HL-60 (cell line): ENCODE measurements around the gene KLHL13.
"Not testable (repeated sequence)": the region's sequence is repeated elsewhere in the genome, so short reads cannot be mapped to it uniquely, and the experiment has no call there.

Experiments
- CTCF ChIP-seq: IDR thresholded peaks from one replicate; pipeline ENCODE4 v1.5.1; 2011; ENCODE audit warnings: low read length, control low read depth, inconsistent platforms; ENCODE audit not compliant: insufficient read depth
- GABPA ChIP-seq: IDR thresholded peaks from 2 replicates; pipeline ENCODE4 v1.6.1; 2012; ENCODE audit warnings: low read depth
- POLR2AphosphoS5 ChIP-seq: IDR thresholded peaks from 2 replicates; pipeline ENCODE4 v1.6.1; 2012; ENCODE audit warnings: low read depth
- TF ChIP-seq, protein P1 (sequence below): IDR thresholded peaks from 2 replicates; pipeline ENCODE4 v1.6.1; 2012; ENCODE audit warnings: low read depth; ENCODE audit not compliant: insufficient replicate concordance

DNA sequence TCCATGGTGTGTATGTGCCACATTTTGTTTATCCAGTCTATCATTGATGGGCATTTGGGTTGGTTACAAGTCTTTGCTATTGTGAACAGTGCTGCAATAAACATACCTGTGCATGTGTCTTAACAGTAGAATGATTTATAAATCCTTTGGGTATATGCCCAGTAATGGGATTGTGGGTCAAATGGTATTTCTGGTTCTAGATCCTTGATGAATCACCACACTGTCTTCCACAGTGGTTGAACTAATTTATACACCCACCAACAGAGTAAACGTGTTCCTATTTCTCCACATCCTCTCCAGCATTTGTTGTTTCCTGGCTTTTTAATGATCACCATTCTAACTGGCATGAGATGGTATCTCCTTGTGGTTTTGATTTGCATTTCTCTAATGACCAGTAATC is 177.3 kb downstream of the KLHL13 start:
- TF ChIP-seq POLR2AphosphoS5, CTCF, GABPA: not testable (repeated sequence)
- TF ChIP-seq, protein P1, sequence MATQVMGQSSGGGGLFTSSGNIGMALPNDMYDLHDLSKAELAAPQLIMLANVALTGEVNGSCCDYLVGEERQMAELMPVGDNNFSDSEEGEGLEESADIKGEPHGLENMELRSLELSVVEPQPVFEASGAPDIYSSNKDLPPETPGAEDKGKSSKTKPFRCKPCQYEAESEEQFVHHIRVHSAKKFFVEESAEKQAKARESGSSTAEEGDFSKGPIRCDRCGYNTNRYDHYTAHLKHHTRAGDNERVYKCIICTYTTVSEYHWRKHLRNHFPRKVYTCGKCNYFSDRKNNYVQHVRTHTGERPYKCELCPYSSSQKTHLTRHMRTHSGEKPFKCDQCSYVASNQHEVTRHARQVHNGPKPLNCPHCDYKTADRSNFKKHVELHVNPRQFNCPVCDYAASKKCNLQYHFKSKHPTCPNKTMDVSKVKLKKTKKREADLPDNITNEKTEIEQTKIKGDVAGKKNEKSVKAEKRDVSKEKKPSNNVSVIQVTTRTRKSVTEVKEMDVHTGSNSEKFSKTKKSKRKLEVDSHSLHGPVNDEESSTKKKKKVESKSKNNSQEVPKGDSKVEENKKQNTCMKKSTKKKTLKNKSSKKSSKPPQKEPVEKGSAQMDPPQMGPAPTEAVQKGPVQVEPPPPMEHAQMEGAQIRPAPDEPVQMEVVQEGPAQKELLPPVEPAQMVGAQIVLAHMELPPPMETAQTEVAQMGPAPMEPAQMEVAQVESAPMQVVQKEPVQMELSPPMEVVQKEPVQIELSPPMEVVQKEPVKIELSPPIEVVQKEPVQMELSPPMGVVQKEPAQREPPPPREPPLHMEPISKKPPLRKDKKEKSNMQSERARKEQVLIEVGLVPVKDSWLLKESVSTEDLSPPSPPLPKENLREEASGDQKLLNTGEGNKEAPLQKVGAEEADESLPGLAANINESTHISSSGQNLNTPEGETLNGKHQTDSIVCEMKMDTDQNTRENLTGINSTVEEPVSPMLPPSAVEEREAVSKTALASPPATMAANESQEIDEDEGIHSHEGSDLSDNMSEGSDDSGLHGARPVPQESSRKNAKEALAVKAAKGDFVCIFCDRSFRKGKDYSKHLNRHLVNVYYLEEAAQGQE = not testable (repeated sequence)
